HG02623 (cell line): ENCODE measurements around the gene CACFD1.

ENCODE experiments used
- ATAC-seq: cut with Tn5 transposase; IDR thresholded peaks from one replicate; pipeline ENCODE4 v1.9.1; 2021; ENCODE audit warnings: moderate library complexity; ENCODE audit not compliant: unreplicated experiment

CACFD1 gene

GRCh38 chr9:133459476-133460404, at the start of gene CACFD1:
CACFD1 (plus strand) TSS chr9:133459978; CDS start chr9:133460067, 89 bp downstream.
- ATAC-seq, result peak; percentile 70

GRCh38 chr9:133415170-133415569, 44.6 kb upstream of the CACFD1 start:
- no peak for ATAC-seq

GRCh38 chr9:133417541-133418461, 42.0 kb upstream of the CACFD1 start, which contains the start of gene REXO4:
REXO4 (minus strand) TSS chr9:133418010; CDS start chr9:133417844, 166 bp downstream.
- peak; percentile 57 for ATAC-seq

GRCh38 chr9:133419005-133419404, 40.8 kb upstream of the CACFD1 start:
- no peak for ATAC-seq

- no peak for ATAC-seq
Observed at GRCh38 chr9:133420392-133420827, 39.4 kb upstream of the CACFD1 start.

- no peak for ATAC-seq
Observed at GRCh38 chr9:133421615-133422542, 37.9 kb upstream of the CACFD1 start, which contains the start of gene ADAMTS13. ADAMTS13 (plus strand) TSS chr9:133422367; CDS start chr9:133422444, 77 bp downstream.

GRCh38 chr9:133423216-133423615, 36.6 kb upstream of the CACFD1 start:
- ATAC-seq, result no peak

GRCh38 chr9:133424187-133424586, 35.6 kb upstream of the CACFD1 start:
- no peak for ATAC-seq

GRCh38 chr9:133425049-133425632, 34.6 kb upstream of the CACFD1 start:
- no peak for ATAC-seq

- no peak for ATAC-seq
Observed at GRCh38 chr9:133426011-133426410, 33.8 kb upstream of the CACFD1 start.

- no peak for ATAC-seq
Observed at GRCh38 chr9:133427658-133428348, 32.0 kb upstream of the CACFD1 start.

- no peak for ATAC-seq
Observed at GRCh38 chr9:133428617-133429101, 31.1 kb upstream of the CACFD1 start.

GRCh38 chr9:133429214-133429613, 30.6 kb upstream of the CACFD1 start:
- no peak for ATAC-seq

- ATAC-seq, result no peak
Observed at GRCh38 chr9:133429641-133430161, 30.1 kb upstream of the CACFD1 start.

- no peak for ATAC-seq
Observed at GRCh38 chr9:133430244-133430643, 29.5 kb upstream of the CACFD1 start.

- no peak for ATAC-seq
Observed at GRCh38 chr9:133433351-133433843, 26.4 kb upstream of the CACFD1 start.

- no peak for ATAC-seq
Observed at GRCh38 chr9:133436681-133437080, 23.1 kb upstream of the CACFD1 start.

- no peak for ATAC-seq
Observed at GRCh38 chr9:133437753-133438531, 21.8 kb upstream of the CACFD1 start.
